GM12801 (cell line): ENCODE results near the gene SALL1.

ENCODE experiments used
- TF ChIP-seq, protein P1 (sequence below): IDR thresholded peaks from one replicate; pipeline ENCODE4 v1.5.1; 2011; ENCODE audit warnings: control low read depth; ENCODE audit not compliant: insufficient read length; ENCODE audit errors: extremely low read depth

The SALL1 gene

DNA sequence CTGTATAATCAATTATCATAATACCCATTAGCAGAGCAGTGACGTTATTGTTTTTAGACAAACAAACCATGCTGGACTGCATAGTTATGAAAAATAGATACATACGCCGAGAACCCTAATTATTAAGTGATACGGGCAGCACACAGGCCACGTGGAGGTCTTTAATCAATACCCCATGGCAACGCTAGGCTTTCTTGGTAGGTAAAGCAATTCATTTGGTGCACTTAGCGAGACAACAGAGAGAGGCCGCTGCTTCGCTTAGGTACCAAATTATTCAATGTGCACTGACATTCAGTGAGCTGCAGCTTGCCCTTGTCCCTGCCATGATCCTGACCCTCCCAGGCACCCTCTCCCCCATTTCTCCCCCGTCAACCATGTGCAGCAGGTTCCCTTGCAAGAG lies 12.9 kb downstream of the SALL1 start:
- TF ChIP-seq, protein P1, sequence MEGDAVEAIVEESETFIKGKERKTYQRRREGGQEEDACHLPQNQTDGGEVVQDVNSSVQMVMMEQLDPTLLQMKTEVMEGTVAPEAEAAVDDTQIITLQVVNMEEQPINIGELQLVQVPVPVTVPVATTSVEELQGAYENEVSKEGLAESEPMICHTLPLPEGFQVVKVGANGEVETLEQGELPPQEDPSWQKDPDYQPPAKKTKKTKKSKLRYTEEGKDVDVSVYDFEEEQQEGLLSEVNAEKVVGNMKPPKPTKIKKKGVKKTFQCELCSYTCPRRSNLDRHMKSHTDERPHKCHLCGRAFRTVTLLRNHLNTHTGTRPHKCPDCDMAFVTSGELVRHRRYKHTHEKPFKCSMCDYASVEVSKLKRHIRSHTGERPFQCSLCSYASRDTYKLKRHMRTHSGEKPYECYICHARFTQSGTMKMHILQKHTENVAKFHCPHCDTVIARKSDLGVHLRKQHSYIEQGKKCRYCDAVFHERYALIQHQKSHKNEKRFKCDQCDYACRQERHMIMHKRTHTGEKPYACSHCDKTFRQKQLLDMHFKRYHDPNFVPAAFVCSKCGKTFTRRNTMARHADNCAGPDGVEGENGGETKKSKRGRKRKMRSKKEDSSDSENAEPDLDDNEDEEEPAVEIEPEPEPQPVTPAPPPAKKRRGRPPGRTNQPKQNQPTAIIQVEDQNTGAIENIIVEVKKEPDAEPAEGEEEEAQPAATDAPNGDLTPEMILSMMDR = no peak

DNA sequence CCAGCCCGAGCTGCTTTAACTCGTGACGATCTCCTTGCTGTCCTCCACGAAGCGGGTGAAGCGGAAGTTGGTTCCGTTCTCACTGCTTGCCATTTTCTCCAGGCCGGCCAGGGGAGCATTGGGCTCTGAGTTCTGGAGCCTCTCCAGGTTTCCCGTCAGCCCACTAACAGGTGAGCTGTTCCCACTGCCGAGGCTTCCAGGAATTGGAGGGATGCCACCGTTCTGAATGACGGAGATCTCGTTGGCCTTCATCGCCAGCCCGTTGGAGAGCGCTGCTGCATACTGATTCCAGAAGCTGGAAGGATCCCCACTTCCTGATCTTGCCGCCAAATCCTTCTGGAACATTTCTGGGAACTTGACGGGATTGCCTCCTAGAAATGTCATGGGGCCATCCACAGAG lies 14.0 kb downstream of the SALL1 start:
- TF ChIP-seq, protein P1 = no peak

DNA sequence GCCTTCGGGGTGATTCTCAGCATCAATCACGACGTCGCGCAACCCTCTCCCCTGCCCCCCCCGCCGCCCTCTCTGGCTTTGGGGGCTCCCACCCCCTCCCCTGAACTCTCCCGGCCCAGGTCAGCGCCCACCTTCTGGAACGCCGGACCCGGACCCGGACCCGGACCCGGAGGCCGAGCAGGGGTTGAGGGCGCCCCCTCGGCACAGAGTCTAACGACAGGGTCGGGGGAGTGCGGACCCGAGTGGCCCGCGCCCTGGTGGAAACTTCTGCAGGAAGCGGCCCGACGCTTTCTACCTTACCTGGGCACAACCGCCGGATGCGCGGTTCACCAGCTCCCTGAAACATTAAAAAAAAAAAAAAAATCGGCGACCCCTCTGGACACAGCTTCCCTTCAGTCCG lies 16.2 kb downstream of the SALL1 start:
- TF ChIP-seq, protein P1 = no peak

DNA sequence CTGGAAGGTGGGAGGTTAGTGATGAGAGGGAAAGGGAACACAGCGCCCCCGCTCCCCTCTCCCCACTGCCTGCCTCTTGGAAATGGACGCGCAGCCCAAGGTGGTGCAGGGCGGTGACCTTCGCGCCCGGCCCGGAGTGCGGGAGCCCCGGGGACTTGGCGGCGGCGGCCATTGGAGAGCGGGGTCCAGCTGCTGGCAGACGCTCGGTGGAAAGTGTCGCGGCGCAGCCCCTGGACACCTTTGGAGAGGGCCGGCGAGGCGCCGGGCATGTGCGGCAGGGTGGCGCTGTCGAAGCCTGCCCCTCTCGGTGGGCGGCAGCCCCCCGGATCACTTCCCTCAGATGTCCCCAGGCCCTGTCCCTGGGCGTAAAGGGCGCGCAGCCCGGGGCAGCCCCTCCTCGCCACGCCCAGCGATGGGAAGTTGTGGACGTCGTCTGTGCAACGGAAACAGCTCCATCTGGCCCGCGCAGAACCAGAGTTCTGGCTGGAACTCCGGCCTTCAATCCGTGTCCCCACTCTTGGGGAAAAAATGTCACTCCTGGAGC lies 16.7 kb downstream of the SALL1 start:
- TF ChIP-seq, protein P1 = no peak

DNA sequence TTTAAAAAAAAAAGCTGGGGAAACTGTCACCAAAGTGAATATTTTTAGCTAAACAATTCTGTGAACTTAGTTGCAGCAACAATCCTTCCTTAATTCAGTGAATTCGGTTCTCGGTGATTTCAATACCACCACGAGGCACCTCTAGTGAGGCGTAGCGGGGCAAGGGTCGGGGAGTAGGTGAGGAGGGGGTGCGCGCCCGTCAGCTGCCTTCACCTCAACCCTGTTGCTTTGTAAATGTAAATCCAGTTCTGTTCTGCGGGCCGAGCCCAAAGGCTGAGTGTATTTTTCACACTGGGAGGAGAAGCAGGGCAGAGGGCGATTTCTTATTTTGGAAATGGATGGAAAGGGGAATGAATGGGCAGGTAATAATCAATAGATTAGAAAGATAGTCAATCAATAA lies 17.4 kb downstream of the SALL1 start:
- TF ChIP-seq, protein P1 = no peak

DNA sequence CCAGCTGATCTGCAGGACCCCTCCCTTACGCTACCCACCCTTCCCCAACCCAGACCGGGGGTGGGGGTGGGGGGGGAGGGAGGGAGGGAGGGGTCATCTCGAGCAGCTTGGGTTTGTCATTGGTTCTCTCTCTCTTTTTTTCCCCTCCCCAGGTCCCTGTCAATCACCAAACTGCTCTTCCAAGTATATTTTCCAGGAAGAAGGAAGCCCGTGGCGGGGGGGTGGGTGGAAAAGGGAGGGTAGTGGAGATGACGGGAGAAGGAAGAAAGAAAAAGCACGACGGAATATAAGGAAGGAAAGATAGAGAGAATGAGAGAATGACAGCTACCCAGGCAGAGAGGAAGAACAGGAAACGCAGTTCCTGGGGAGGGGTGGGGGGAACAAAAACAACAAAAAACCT lies 17.9 kb downstream of the SALL1 start:
- TF ChIP-seq, protein P1 = no peak

DNA sequence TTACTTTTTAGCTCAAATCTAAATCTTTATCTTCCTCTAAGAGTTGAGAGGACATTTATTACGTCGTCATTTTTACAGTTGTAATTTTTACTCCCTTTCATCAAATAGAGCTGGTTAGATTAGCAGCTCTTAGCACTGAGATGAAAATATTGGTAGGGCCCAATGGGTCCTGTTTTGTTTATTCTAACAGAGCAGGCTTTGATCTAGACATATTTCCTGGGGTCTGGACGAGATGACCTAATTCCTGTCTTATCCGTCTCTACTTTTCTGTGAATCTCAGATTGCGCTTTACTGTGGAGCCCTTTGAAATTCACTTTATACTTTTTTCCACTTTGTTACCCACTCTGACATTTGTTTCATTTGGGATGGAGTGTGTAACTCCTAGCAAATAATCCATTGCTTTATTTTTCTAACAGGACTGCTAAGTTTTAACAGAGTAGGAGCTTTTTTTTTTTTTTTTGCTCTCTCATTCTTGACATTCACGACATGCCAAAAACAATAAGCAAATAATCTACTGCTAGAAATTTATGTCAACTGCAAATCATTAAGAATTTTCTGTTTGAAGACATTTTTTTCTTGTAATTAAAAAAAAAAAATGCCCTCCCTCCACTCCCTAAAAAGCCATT lies 18.5 kb downstream of the SALL1 start:
- TF ChIP-seq, protein P1 = no peak
